Osteoblast (primary cell): ENCODE measurements around the gene FABP3. TPM values are rescaled to one million over a fixed set of nuclear protein-coding genes. Genes with fewer than 3 reads are reported as not detected.
"Not testable (repeated sequence)": the region's sequence is repeated elsewhere in the genome, so short reads cannot be mapped to it uniquely, and the experiment has no call there.

Experiments
- DNase-seq: peaks from one replicate; pipeline ENCODE4 v3.0.0; 2011; ENCODE audit warnings: low spot score, mixed read lengths; ENCODE audit not compliant: insufficient read length; ENCODE audit errors: missing footprints
- H2AFZ ChIP-seq: 2 replicates; pipeline ENCODE4 v1.6.0; 2011; ENCODE audit warnings: mild to moderate bottlenecking, low read length
- H3K27ac ChIP-seq: 2 replicates; pipeline ENCODE4 v1.5.1; 2011; ENCODE audit warnings: mild to moderate bottlenecking, low read depth, low read length, moderate library complexity
- H3K27me3 ChIP-seq: 2 replicates; pipeline ENCODE4 v1.6.0; 2012; ENCODE audit warnings: mild to moderate bottlenecking, control low read depth, inconsistent platforms, low read length, moderate library complexity; ENCODE audit not compliant: insufficient read depth
- H3K36me3 ChIP-seq: 2 replicates; pipeline ENCODE4 v1.5.1; 2011; ENCODE audit warnings: mild to moderate bottlenecking, low read length, control low read depth, moderate library complexity; ENCODE audit not compliant: insufficient read depth
- H3K4me1 ChIP-seq: 2 replicates; pipeline ENCODE4 v1.5.1; 2011; ENCODE audit warnings: mild to moderate bottlenecking, low read length, control low read depth, moderate library complexity; ENCODE audit not compliant: insufficient read depth
- H3K4me2 ChIP-seq: 2 replicates; pipeline ENCODE4 v1.6.0; 2011; ENCODE audit warnings: mild to moderate bottlenecking, low read length; ENCODE audit not compliant: insufficient read depth
- H3K4me3 ChIP-seq: fragments of 200-600 bp; sonication (generic); 3 replicates; pipeline ENCODE4 v1.5.1; 2012; ENCODE audit warnings: mild to moderate bottlenecking, low read length, inconsistent platforms; ENCODE audit not compliant: insufficient read depth
- H3K79me2 ChIP-seq: 2 replicates; pipeline ENCODE4 v1.6.0; 2012; ENCODE audit warnings: mild to moderate bottlenecking, low read length, control low read depth, inconsistent platforms; ENCODE audit not compliant: insufficient read depth
- H3K9me3 ChIP-seq: 2 replicates; pipeline ENCODE4 v1.5.1; 2011; ENCODE audit warnings: low read depth, low read length, control low read depth
- H4K20me1 ChIP-seq: 2 replicates; pipeline ENCODE4 v1.6.0; 2012; ENCODE audit warnings: mild to moderate bottlenecking, low read length, control low read depth; ENCODE audit not compliant: insufficient read depth
- CTCF ChIP-seq: IDR thresholded peaks from 2 replicates; pipeline ENCODE4 v1.5.1; 2011; ENCODE audit warnings: mild to moderate bottlenecking, low read depth, low read length, moderate library complexity; ENCODE audit errors: extremely low read depth
- total RNA-seq: library from RNA; depleted of rRNA; stranded (reverse); fragments of >200 nt; gene quantifications from 2 replicates; pipeline ENCODE4 v1.2.3, GENCODE V29; 2012

Gene FABP3
- total RNA-seq, 1 donor, result 28.6 TPM

DNA sequence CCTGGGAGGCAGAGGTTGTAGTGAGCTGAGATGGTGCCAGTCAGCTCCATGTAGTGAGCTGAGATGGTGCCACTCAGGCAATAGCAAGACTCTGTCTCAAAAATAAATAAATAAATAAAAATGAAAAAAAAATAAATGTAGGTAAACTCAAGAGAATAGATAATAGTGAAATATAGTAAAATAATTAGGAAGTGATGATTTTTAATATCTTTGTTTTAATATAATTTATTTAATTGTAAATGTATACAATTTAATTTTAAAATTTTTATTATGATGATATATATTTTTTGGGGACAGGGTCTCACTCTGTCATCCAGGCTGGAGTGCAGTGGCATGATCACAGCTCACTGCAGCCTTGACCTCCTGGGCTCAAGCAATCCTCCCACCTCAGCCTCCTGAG, 20.6 kb upstream of the FABP3 start:
- Histone ChIP-seq H3K79me2 (no peaks in the 10 kb centered on the region), H2AFZ (no peak overlapping the region), H3K4me2 (no peak overlapping the region), H3K4me1 (peaks cover 25% of the 10 kb centered on the region), H3K9me3 (no peaks in the 10 kb centered on the region), H3K36me3 (no peaks in the 10 kb centered on the region), H3K27ac (no peak overlapping the region), H3K27me3 (no peaks in the 10 kb centered on the region), H3K4me3 (no peak overlapping the region), H4K20me1 (no peaks in the 10 kb centered on the region)
- TF ChIP-seq CTCF, result no peak
- no peak for DNase-seq

DNA sequence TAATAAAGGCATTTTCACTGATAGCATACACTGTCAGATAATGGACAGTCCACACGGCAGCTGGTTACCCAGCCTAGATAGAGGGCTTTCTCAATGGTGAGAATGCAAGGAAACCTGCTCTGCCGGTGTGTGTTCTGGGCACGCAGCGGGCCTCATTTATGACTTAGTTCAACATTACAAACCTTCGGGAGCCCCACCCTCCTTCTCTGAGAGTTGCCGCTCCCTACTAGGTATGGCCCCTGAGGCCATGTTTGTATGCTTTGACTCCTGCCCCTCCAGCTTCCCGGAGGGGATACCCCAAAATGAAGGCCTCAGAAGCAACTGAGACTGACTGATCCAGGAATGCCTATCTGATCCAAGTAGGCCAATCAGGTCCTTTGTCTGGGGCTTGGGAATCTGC, 17.2 kb upstream of the FABP3 start:
- Histone ChIP-seq H3K27ac (no peak overlapping the region), H3K36me3 (no peaks in the 10 kb centered on the region), H3K4me2 (no peak overlapping the region), H3K27me3 (no peaks in the 10 kb centered on the region), H4K20me1 (no peaks in the 10 kb centered on the region), H3K79me2 (no peaks in the 10 kb centered on the region), H2AFZ (no peak overlapping the region), H3K9me3 (no peaks in the 10 kb centered on the region), H3K4me1 (peaks cover 3% of the 10 kb centered on the region), H3K4me3 (no peak overlapping the region)
- no peak for TF ChIP-seq CTCF
- DNase-seq, result no peak

DNA sequence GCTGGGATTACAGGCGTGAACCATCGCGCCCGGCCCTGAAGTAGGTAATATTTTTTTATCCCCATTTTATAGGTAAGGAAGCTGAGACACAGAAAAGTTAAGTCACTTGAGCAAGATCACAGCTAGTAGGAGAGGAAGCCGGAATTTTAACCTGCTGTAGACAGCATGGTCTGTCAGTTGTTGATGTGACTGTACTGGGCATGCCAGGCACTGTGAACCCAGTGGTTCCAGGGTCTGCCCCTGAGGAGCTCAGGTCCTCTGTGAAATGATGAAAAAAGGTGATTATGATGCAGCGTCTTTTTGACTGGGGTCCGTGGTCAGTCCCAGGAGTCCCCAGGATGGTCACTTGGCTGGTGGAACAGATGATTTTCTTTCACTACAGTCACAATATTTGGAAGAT, 16.7 kb upstream of the FABP3 start:
- no peaks in the 10 kb centered on the region for H3K27me3 ChIP-seq
- no peak overlapping the region for H3K27ac ChIP-seq
- DNase-seq, result no peak
- no peak overlapping the region for H3K4me2 ChIP-seq
- no peak overlapping the region for H3K4me3 ChIP-seq
- H2AFZ ChIP-seq, result no peak overlapping the region
- H3K9me3 ChIP-seq, result no peaks in the 10 kb centered on the region
- no peaks in the 10 kb centered on the region for H3K4me1 ChIP-seq
- no peaks in the 10 kb centered on the region for H3K79me2 ChIP-seq
- no peaks in the 10 kb centered on the region for H3K36me3 ChIP-seq
- no peak for TF ChIP-seq CTCF
- no peaks in the 10 kb centered on the region for H4K20me1 ChIP-seq

DNA sequence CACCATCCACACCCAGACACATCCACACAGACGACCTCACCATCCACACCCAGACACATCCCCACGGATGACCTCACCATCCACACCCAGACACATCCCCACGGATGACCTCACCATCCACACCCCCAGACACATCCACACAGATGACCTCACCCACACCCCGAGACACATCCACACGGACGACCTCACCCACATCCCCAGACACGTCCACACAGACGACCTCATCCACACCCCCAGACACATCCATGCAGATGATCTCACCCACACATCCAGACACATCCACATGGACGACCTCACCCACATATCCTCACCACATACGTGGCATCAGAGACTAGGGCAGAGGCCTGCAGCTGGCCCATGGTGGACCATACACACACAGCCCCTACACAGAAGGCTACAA, 14.7 kb upstream of the FABP3 start:
- Histone ChIP-seq H3K4me2 (no peak overlapping the region), H3K27me3 (no peaks in the 10 kb centered on the region), H3K36me3 (no peaks in the 10 kb centered on the region), H3K9me3 (no peaks in the 10 kb centered on the region), H3K4me1 (peaks cover 3% of the 10 kb centered on the region), H3K27ac (no peak overlapping the region), H2AFZ (no peak overlapping the region), H3K79me2 (no peaks in the 10 kb centered on the region), H4K20me1 (no peaks in the 10 kb centered on the region), H3K4me3 (no peak overlapping the region)
- DNase-seq, result no peak
- no peak for TF ChIP-seq CTCF

GRCh38 chr1:31386576-31387243, 13.8 kb upstream of the FABP3 start:
- not testable (repeated sequence) for H3K79me2 ChIP-seq, H4K20me1 ChIP-seq, H3K9me3 ChIP-seq, H3K4me3 ChIP-seq, H3K27me3 ChIP-seq, H3K4me2 ChIP-seq, H3K27ac ChIP-seq, H2AFZ ChIP-seq, H3K36me3 ChIP-seq, DNase-seq
- H3K4me1 ChIP-seq, result peaks cover 11% of the 10 kb centered on the region
